Measurements from ENCODE around the gene PLAGL2.

The PLAGL2 gene

GRCh38 chr20:32226391-32226790 lies 18.8 kb upstream of the PLAGL2 start:
- no peaks in the 10 kb centered on the region for H3K27me3 ChIP-seq (ENCODE audit: low read depth, low read length)
- H3K4me2 ChIP-seq (ENCODE audit: low read length), result no peak overlapping the region
- H3K9me3 ChIP-seq (ENCODE audit: insufficient read depth, low read length), result no peaks in the 10 kb centered on the region
- H2AFZ ChIP-seq (ENCODE audit: low read depth, low read length), result no peak overlapping the region
- peaks cover 62% of the 10 kb centered on the region for H3K36me3 ChIP-seq (replicated peaks; ENCODE audit: low read depth, low read length)
- no peak overlapping the region for H3K9ac ChIP-seq (ENCODE audit: low read length)
- no peaks in the 10 kb centered on the region for H4K20me1 ChIP-seq (ENCODE audit: insufficient read depth, low read length)
- H3K4me1 ChIP-seq (ENCODE audit: low read length), result no peaks in the 10 kb centered on the region
- H3K4me3 ChIP-seq (ENCODE audit: low read length), result no peak overlapping the region
- TF ChIP-seq CTCF (IDR thresholded peaks at IDR 0.05; ENCODE audit: low read depth, low read length), result no peak
- TF ChIP-seq EZH2phosphoT487 (IDR thresholded peaks at IDR 0.05; ENCODE audit: low read depth), result no peak
- no peak overlapping the region for H3K27ac ChIP-seq (ENCODE audit: low read length)
- no peaks in the 10 kb centered on the region for H3K79me2 ChIP-seq (ENCODE audit: low read length)

- H3K9me3 ChIP-seq (ENCODE audit: insufficient read depth, low read length), result no peaks in the 10 kb centered on the region
- no peak overlapping the region for H2AFZ ChIP-seq (ENCODE audit: low read depth, low read length)
- no peak overlapping the region for H3K4me2 ChIP-seq (ENCODE audit: low read length)
- no peak overlapping the region for H3K27ac ChIP-seq (ENCODE audit: low read length)
- H4K20me1 ChIP-seq (ENCODE audit: insufficient read depth, low read length), result no peaks in the 10 kb centered on the region
- H3K79me2 ChIP-seq (ENCODE audit: low read length), result no peaks in the 10 kb centered on the region
- H3K9ac ChIP-seq (ENCODE audit: low read length), result no peak overlapping the region
- no peaks in the 10 kb centered on the region for H3K4me1 ChIP-seq (ENCODE audit: low read length)
- H3K36me3 ChIP-seq (replicated peaks; ENCODE audit: low read depth, low read length), result peaks cover 65% of the 10 kb centered on the region
- no peaks in the 10 kb centered on the region for H3K27me3 ChIP-seq (ENCODE audit: low read depth, low read length)
- H3K4me3 ChIP-seq (ENCODE audit: low read length), result no peak overlapping the region
- TF ChIP-seq EZH2phosphoT487 (IDR thresholded peaks at IDR 0.05; ENCODE audit: low read depth), result no peak
- no peak for TF ChIP-seq CTCF (IDR thresholded peaks at IDR 0.05; ENCODE audit: low read depth, low read length)
These were observed 16.9 kb upstream of the PLAGL2 start for GRCh38 chr20:32224463-32224862.

GRCh38 chr20:32218156-32218900 lies 10.8 kb upstream of the PLAGL2 start:
- TF ChIP-seq EZH2phosphoT487 (IDR thresholded peaks at IDR 0.05; ENCODE audit: low read depth) (no peak), CTCF (IDR thresholded peaks at IDR 0.05; ENCODE audit: low read depth, low read length) (no peak)
- Histone ChIP-seq H3K79me2 (ENCODE audit: low read length) (no peaks in the 10 kb centered on the region), H2AFZ (ENCODE audit: low read depth, low read length) (no peak overlapping the region), H3K27ac (ENCODE audit: low read length) (no peak overlapping the region), H3K36me3 (replicated peaks; ENCODE audit: low read depth, low read length) (peaks cover 75% of the 10 kb centered on the region), H3K27me3 (ENCODE audit: low read depth, low read length) (no peaks in the 10 kb centered on the region), H3K4me3 (ENCODE audit: low read length) (no peak overlapping the region), H3K9me3 (ENCODE audit: insufficient read depth, low read length) (no peaks in the 10 kb centered on the region), H3K9ac (ENCODE audit: low read length) (no peak overlapping the region), H4K20me1 (ENCODE audit: insufficient read depth, low read length) (no peaks in the 10 kb centered on the region), H3K4me1 (ENCODE audit: low read length) (no peaks in the 10 kb centered on the region), H3K4me2 (ENCODE audit: low read length) (no peak overlapping the region)

- no peak overlapping the region for H3K27ac ChIP-seq (ENCODE audit: low read length)
- H3K4me3 ChIP-seq (ENCODE audit: low read length), result no peak overlapping the region
- H3K9me3 ChIP-seq (ENCODE audit: insufficient read depth, low read length), result no peaks in the 10 kb centered on the region
- H2AFZ ChIP-seq (ENCODE audit: low read depth, low read length), result no peak overlapping the region
- peaks cover 8% of the 10 kb centered on the region for H3K79me2 ChIP-seq (ENCODE audit: low read length)
- peaks cover 66% of the 10 kb centered on the region for H3K36me3 ChIP-seq (replicated peaks; ENCODE audit: low read depth, low read length)
- H4K20me1 ChIP-seq (ENCODE audit: insufficient read depth, low read length), result no peaks in the 10 kb centered on the region
- TF ChIP-seq EZH2phosphoT487 (IDR thresholded peaks at IDR 0.05; ENCODE audit: low read depth) (no peak), CTCF (IDR thresholded peaks at IDR 0.05; ENCODE audit: low read depth, low read length) (no peak)
- no peak overlapping the region for H3K9ac ChIP-seq (ENCODE audit: low read length)
- H3K4me2 ChIP-seq (ENCODE audit: low read length), result no peak overlapping the region
- H3K4me1 ChIP-seq (ENCODE audit: low read length), result no peaks in the 10 kb centered on the region
- H3K27me3 ChIP-seq (ENCODE audit: low read depth, low read length), result no peaks in the 10 kb centered on the region
These were observed 8.9 kb upstream of the PLAGL2 start for GRCh38 chr20:32216179-32217142.
